Stimulated activated CD4-positive, alpha-beta T cell treated with anti-CD3 and anti-CD28 coated beads, Interleukin-1b, Interleukin-23, amount 100 ng/mL, for 4 hours (primary cell): ENCODE results near the gene AFF1.
"Not testable (repeated sequence)": the region's sequence is repeated elsewhere in the genome, so short reads cannot be mapped to it uniquely, and the experiment has no call there.

Experiments
- DNase-seq, 2 donors: peaks; one replicate each; pipeline ENCODE4 v3.0.0-alpha.2; 2020; ENCODE audit warnings: low read depth in 2 of 2

The AFF1 gene

GRCh38 chr4:86977621-86978184 lies 42.9 kb downstream of the AFF1 start:
- DNase-seq = no peak

GRCh38 chr4:86978709-86979108 lies 43.9 kb downstream of the AFF1 start:
- DNase-seq = no peak

DNA sequence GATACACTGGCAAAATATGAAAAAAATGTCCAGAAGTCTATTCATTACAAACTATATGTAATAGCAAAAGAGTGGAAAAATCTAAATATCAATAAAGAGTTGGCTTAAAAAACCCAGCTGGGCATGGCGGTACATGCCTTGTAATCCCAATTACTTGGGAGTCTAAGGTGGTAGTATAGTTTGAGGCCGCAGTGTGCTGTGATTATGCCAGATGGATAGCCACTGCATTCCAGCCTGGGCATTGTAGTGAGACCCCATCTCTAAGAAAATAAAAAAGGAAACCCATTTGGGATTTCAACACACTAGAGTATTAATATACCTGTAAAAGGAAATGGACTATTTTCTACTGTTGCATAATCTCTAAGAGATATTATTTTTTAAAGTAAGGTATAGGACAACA lies 45.4 kb downstream of the AFF1 start:
- DNase-seq = no peak

DNA sequence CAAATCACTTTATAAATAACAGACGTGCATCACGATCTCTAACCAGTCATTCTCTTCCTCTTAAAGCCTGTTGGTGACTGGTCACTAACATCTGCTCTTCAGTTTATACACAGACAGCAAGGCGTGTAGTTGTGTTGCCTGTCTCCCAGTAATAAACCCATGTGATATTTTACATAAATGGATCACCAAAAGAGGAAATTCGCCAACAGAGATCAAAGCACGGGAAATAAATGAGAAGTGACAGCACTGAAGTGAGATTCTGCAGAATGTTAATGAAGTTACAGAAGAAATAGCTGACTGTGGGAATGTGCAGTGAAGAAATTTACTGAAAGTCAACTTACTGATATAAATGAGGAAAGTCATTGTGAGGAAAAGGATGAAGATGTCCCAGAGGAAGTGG lies 47.0 kb downstream of the AFF1 start:
- no peak for DNase-seq

- DNase-seq = not testable (repeated sequence)
Measured at GRCh38 chr4:86985852-86986251, 51.0 kb downstream of the AFF1 start.

DNA sequence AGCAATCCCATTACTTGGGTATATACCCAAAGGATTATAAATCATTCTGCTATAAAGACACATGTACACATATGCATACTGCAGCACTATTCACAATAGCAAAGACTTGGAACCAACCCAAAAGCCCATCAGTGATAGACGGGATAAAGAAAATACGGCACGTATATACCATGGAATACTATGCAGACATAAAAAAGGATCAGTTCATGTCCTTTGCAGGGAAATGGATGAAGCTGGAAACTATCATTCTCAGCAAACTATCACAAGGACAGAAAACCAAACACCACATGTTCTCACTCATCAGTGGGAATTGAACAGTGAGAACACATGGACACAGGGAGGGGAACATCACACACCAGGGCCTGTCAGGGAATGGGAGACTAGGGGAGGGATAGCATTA lies 54.8 kb downstream of the AFF1 start:
- not testable (repeated sequence) for DNase-seq

DNA sequence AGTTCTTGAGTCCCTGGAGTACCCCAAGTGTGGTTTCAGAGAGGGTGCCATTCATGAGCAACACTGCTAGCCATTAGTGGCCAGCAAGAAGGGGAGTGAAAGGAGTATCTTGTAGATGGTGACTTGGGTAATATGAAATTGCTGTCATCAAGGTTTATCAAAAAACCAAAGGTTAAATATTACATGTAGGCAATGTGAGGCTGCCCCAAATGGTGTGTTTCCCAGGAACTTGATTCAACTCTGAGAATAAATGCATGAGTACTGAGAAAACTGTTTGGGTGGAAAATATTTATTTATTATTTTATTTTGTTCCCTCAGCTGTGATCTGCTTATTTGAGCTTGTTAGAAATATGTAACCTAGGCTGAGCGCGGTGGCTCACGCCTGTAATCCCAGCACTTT lies 55.7 kb downstream of the AFF1 start:
- no peak for DNase-seq

GRCh38 chr4:86991994-86992393 lies 57.2 kb downstream of the AFF1 start:
- no peak for DNase-seq

GRCh38 chr4:86993909-86994681 lies 59.3 kb downstream of the AFF1 start:
- DNase-seq = no peak

DNA sequence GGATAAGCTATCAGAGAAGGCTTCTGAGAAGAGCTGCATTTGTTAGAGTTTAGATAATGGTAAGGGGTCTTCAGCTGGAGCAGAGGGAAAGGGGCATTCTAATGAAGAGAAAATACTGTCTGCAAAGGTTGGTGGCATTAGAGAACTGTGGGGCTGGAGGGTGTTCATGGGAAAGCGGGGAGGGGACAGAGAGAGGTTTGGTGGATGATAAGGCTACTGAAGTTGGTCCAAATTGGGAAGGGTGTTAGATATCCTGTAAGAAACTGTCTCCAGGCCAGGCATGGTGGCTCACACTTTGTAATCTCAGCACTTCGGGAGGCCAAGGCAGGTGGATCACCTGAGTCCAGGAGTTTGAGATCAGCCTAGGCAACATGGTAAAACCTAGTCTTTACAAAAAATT lies 59.9 kb downstream of the AFF1 start:
- no peak for DNase-seq

DNA sequence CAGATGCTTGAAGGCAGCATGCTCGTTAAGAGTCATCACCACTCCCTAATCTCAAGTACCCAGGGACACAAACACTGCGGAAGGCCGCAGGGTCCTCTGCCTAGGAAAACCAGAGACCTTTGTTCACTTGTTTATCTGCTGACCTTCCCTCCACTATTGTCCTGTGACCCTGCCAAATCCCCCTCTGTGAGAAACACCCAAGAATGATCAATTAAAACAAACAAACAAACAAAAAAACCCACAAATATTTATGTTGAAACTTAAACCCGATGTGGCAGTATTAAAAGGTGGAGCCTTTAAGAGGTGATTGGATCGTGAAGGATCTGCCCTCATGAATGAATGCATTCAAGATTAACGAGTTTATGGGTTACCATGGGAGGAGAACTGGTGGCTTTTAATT lies 61.7 kb downstream of the AFF1 start:
- not testable (repeated sequence) for DNase-seq

DNA sequence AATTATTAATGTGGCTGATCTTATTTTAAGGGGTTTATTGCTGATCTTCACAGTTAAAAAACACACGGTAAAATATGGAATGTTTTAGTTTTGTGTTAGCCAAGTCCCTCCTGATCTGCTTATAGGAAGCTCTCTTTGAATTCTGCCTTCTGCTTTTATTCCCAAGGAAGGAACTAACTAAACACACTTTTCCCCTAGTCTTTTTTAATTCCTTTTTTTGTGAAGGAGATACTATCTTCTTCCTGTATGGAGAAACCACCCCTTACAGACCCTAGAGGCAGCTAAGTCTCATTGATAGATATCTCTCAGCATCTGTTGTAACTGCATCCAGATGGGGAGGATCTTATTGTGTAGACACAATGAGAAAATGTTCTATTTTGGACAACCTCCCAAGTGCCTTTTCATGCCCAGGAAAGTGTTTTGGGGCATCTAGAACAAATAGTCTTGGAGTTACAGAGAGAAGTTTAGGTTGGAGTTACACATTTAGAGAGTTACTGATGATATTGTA lies 64.4 kb downstream of the AFF1 start:
- no peak for DNase-seq

GRCh38 chr4:87002682-87003043 lies 67.9 kb downstream of the AFF1 start:
- DNase-seq = no peak

- DNase-seq = no peak
Measured at GRCh38 chr4:87003266-87003665, 68.5 kb downstream of the AFF1 start.

DNA sequence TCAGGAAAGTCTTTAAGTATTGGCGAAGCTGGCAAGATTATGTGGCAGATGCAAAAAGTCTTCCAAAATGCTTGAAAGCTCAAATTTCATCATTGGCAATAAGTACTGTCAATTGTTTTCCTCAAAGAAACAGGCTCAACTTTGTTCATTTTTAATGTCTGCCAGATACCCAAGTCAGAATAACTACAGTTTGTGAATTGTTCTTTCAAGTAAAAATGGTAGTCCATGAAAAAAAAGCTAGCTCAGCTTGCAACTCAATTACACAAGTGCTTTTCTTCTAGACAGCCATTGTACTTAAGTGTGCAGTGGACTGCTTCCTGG lies 70.5 kb downstream of the AFF1 start:
- DNase-seq = no peak

GRCh38 chr4:87005690-87006425 lies 71.0 kb downstream of the AFF1 start:
- no peak for DNase-seq

DNA sequence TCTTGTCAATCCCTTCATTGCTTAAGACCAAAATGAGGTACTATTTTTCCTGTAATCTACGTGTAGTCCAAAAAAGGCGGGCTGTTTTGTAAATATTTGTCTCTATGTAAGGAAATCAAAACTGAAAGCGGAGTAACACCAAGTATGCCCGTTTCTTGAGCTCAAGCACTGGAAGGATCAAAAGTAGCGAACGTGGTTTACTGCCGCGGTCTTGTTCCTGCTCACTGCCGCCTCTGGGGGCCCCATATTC lies 71.5 kb downstream of the AFF1 start:
- DNase-seq = no peak

DNA sequence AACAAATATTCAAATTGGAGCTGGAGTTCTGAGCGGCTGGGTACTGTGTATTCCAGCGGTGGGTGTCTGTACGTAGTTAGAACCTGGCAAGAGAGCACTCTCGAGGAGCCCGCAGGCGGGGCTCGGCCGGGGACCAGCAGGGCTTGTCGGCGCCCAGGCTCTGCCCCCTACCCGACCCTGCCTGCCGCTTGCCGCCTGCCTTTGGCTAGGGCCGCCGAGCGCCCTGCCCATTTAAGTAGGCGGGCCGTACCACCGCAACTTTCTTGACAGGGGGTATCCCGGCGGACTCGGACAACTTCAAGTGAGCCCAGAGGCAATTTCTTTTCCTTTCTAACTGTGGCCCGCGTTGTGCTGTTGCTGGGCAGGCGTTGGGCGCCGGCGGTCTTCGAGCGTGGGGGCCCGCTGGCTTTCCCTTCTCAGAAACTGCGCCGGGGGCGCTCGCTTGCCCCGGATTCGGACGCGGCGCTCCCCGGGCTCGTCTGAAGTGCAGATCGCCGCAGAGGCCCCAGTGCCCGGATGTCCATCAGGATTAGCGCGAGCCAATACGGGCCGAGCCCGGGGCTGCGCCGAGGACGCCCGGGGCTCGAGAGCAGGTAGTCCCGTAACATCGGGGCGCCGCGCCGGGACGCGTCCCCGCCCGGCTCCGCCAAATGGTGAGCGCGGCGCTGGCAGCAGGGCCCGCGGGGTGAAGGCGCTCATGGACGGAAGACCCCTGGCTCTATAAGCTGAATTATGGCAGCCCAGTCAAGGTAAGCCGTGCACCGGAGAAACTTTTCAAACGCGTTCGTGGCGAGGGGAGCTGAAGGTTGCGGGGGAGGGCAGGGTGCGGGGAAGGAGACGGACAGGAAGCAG lies 72.1 kb downstream of the AFF1 start:
- DNase-seq = peak; percentile 70 to 78

- DNase-seq = peak in 1 of 2 donors; percentile 24
Measured at GRCh38 chr4:87007528-87008446, 73.0 kb downstream of the AFF1 start.

- DNase-seq = no peak
Measured at GRCh38 chr4:87009095-87009648, 74.4 kb downstream of the AFF1 start.

DNA sequence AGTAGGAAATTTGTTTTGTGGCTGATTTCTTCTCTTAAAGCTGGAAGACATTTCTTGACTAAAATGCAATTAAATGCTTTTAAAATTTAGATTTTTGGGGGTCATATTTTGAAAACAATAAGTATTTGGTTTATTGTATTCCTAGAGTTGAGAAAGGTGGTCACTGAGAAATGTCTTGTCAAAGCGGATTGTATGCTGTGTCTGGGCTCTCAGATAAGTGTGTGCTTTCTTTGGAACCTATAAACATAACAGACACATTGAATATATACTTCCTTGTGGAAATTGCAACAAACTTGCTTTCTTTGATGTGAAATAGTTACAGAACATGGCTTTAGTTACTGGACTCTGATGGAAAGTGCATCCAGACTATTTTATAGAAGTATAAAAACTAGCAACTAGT lies 75.4 kb downstream of the AFF1 start:
- DNase-seq = no peak
